H9 (cell line): ENCODE measurements around the gene NRXN3. TPM values are rescaled to one million over a fixed set of nuclear protein-coding genes. Genes with fewer than 3 reads are reported as not detected.

Source experiments
- DNase-seq: peaks from one replicate; pipeline ENCODE4 v3.0.0-alpha.2; 2017
- H2AFZ ChIP-seq: one replicate; pipeline ENCODE4 v1.6.1; 2013; ENCODE audit warnings: mild to moderate bottlenecking, low read length, control low read depth, moderate library complexity
- H2AK5ac ChIP-seq: 2 replicates; pipeline ENCODE4 v1.6.1; 2013; ENCODE audit warnings: low read length, control low read depth, mixed read lengths; ENCODE audit not compliant: insufficient read length
- H2BK120ac ChIP-seq: one replicate; pipeline ENCODE4 v1.6.1; 2013; ENCODE audit warnings: low read depth, mild to moderate bottlenecking, low read length, control low read depth, inconsistent platforms; ENCODE audit not compliant: poor library complexity, severe bottlenecking
- H2BK12ac ChIP-seq: 2 replicates; pipeline ENCODE4 v1.6.1; 2013; ENCODE audit warnings: low read length, control low read depth, mixed read lengths, low read depth; ENCODE audit not compliant: insufficient read length
- H2BK15ac ChIP-seq: 2 replicates; pipeline ENCODE4 v1.6.1; 2013; ENCODE audit warnings: low read depth, low read length, control low read depth
- H2BK20ac ChIP-seq: one replicate; pipeline ENCODE4 v1.6.1; 2013; ENCODE audit warnings: low read depth, mild to moderate bottlenecking, low read length, control low read depth, inconsistent platforms; ENCODE audit not compliant: poor library complexity, severe bottlenecking
- H2BK5ac ChIP-seq: 2 replicates; pipeline ENCODE4 v1.6.1; 2013; ENCODE audit warnings: low read length, control low read depth, mixed read lengths; ENCODE audit not compliant: insufficient read length
- H3K14ac ChIP-seq: 2 replicates; pipeline ENCODE4 v1.6.1; 2013; ENCODE audit warnings: low read length, control low read depth; ENCODE audit not compliant: insufficient read depth
- H3K18ac ChIP-seq: 2 replicates; pipeline ENCODE4 v1.6.1; 2013; ENCODE audit warnings: low read depth, mild to moderate bottlenecking, mixed read lengths, low read length, control low read depth; ENCODE audit not compliant: insufficient read length
- H3K23ac ChIP-seq: 2 replicates; pipeline ENCODE4 v1.6.1; 2013; ENCODE audit warnings: low read length, control low read depth, mixed read lengths, low read depth; ENCODE audit not compliant: insufficient read length
- H3K23me2 ChIP-seq: 2 replicates; pipeline ENCODE4 v1.6.1; 2013; ENCODE audit warnings: low read depth, mild to moderate bottlenecking, mixed read lengths, low read length, control low read depth; ENCODE audit not compliant: insufficient read length, poor library complexity, severe bottlenecking
- H3K27ac ChIP-seq: 2 replicates; pipeline ENCODE4 v1.5.1; 2013; ENCODE audit warnings: low read length, control low read depth, mixed read lengths, low read depth; ENCODE audit not compliant: insufficient read length
- H3K27me3 ChIP-seq: 2 replicates; pipeline ENCODE4 v1.6.1; 2013; ENCODE audit warnings: low read length, control low read depth, inconsistent platforms; ENCODE audit not compliant: insufficient read depth
- H3K4ac ChIP-seq: 2 replicates; pipeline ENCODE4 v1.6.1; 2013; ENCODE audit warnings: low read depth, mild to moderate bottlenecking, control low read depth, inconsistent platforms, low read length, moderate library complexity
- H3K4me1 ChIP-seq: 2 replicates; pipeline ENCODE4 v1.6.1; 2013; ENCODE audit warnings: low read length, control low read depth, inconsistent platforms; ENCODE audit not compliant: insufficient read depth
- H3K4me2 ChIP-seq: 2 replicates; pipeline ENCODE4 v1.6.1; 2013; ENCODE audit warnings: low read length, control low read depth, mixed read lengths; ENCODE audit not compliant: insufficient read length, insufficient read depth
- H3K56ac ChIP-seq: 2 replicates; pipeline ENCODE4 v1.6.1; 2013; ENCODE audit warnings: low read depth, mild to moderate bottlenecking, mixed read lengths, low read length, control low read depth; ENCODE audit not compliant: insufficient read length
- H3K79me1 ChIP-seq: 2 replicates; pipeline ENCODE4 v1.6.1; 2013; ENCODE audit warnings: low read depth, mild to moderate bottlenecking, moderate library complexity, low read length, control low read depth, inconsistent platforms; ENCODE audit not compliant: insufficient read depth, poor library complexity, severe bottlenecking
- H3K79me2 ChIP-seq: 2 replicates; pipeline ENCODE4 v1.6.1; 2013; ENCODE audit warnings: low read length, control low read depth, inconsistent platforms; ENCODE audit not compliant: insufficient read depth
- H3K9ac ChIP-seq: 2 replicates; pipeline ENCODE4 v1.6.1; 2013; ENCODE audit warnings: low read length, control low read depth, mixed read lengths; ENCODE audit not compliant: insufficient read length; ENCODE audit errors: extremely low read depth
- H3K9me3 ChIP-seq: one replicate; pipeline ENCODE4 v1.6.1; 2013; ENCODE audit warnings: low read depth, low read length, inconsistent platforms; ENCODE audit not compliant: control insufficient read depth
- H3T11ph ChIP-seq: one replicate; pipeline ENCODE4 v1.6.1; 2013; ENCODE audit warnings: mild to moderate bottlenecking, low read length, control low read depth, inconsistent platforms
- H4K20me1 ChIP-seq: one replicate; pipeline ENCODE4 v1.6.1; 2013; ENCODE audit not compliant: control insufficient read depth, insufficient read length, insufficient read depth
- H4K5ac ChIP-seq: 2 replicates; pipeline ENCODE4 v1.6.1; 2013; ENCODE audit warnings: low read depth, mild to moderate bottlenecking, mixed read lengths, low read length, control low read depth; ENCODE audit not compliant: insufficient read length
- H4K8ac ChIP-seq: replicated peaks from 2 replicates; pipeline ENCODE4 v1.6.1; 2013; ENCODE audit warnings: low read length, control low read depth, mixed read lengths, low read depth; ENCODE audit not compliant: insufficient read length
- H4K91ac ChIP-seq: 2 replicates; pipeline ENCODE4 v1.6.1; 2013; ENCODE audit warnings: low read depth, mild to moderate bottlenecking, moderate library complexity, mixed read lengths, low read length, control low read depth; ENCODE audit not compliant: insufficient read length
- H3K27ac Mint-ChIP-seq, 3 experiments: 2 replicates in 2 of 3; 3 replicates in 1 of 3; pipeline ENCODE4 v1.8.0; 2020 to 2021; ENCODE audit warnings: mixed read lengths in 3 of 3, mild to moderate bottlenecking in 1 of 3, moderate library complexity in 1 of 3
- H3K27me3 Mint-ChIP-seq: 2 replicates; pipeline ENCODE4 v1.8.0; 2021; ENCODE audit warnings: low read depth, mild to moderate bottlenecking, moderate library complexity, mixed read lengths
- H3K36me3 Mint-ChIP-seq, 3 experiments: 2 replicates in 2 of 3; 3 replicates in 1 of 3; pipeline ENCODE4 v1.8.0; 2020 to 2021; ENCODE audit warnings: low read depth in 3 of 3, mixed read lengths in 3 of 3; ENCODE audit not compliant: insufficient read depth in 1 of 3
- H3K4me1 Mint-ChIP-seq, 2 experiments: 2 replicates each; pipeline ENCODE4 v1.8.0; 2020; ENCODE audit warnings: mixed read lengths in 2 of 2
- H3K4me3 Mint-ChIP-seq, 2 experiments: 2 replicates in 1 of 2; 3 replicates in 1 of 2; pipeline ENCODE4 v1.8.0; 2020 to 2021; ENCODE audit warnings: mild to moderate bottlenecking in 2 of 2, mixed read lengths in 2 of 2, moderate library complexity in 1 of 2
- H3K9me3 Mint-ChIP-seq, 2 experiments: 2 replicates in 1 of 2; 3 replicates in 1 of 2; pipeline ENCODE4 v1.8.0; 2020; ENCODE audit warnings: mild to moderate bottlenecking in 2 of 2, mixed read lengths in 2 of 2, moderate library complexity in 1 of 2
- CTCF ChIP-seq: fragments of 200-600 bp; sonication (generic); conservative IDR thresholded peaks from 3 replicates; pipeline ENCODE4 v1.8.0; 2021; ENCODE audit warnings: antibody characterized with exemption, mild to moderate bottlenecking
- WGBS: extraction: QIAGEN DNeasy Blood & Tissue Kit; methylation state at CpG from one replicate; pipeline ENCODE4 v1.1.7; 2013; ENCODE audit warnings: missing lambda C conversion rate, low lambda C conversion rate, mixed read lengths; ENCODE audit not compliant: insufficient read length; ENCODE audit errors: extremely low coverage; 5-methylcytosine and 5-hydroxymethylcytosine counted together
- total RNA-seq: library from RNA; stranded (reverse); gene quantifications from 2 replicates; pipeline ENCODE4 v1.2.1, GENCODE V29; 2021

NRXN3 gene
- total RNA-seq, 1 experiment from 2014 or later: 1.8 TPM

- H3K27me3 Mint-ChIP-seq: peaks cover 15% of the 10 kb centered on the region
- no peak overlapping the region for H3T11ph ChIP-seq
Observed at GRCh38 chr14:78186277-78186676, 16.1 kb downstream of the NRXN3 start.

More at GRCh38 chr14:78186277-78186676, 16.1 kb downstream of the NRXN3 start:
- Histone ChIP-seq H3K4me1 (no peaks in the 10 kb centered on the region), H4K5ac (no peak overlapping the region), H2AFZ (no peak overlapping the region), H2BK5ac (no peak overlapping the region), H4K20me1 (no peaks in the 10 kb centered on the region), H2BK12ac (no peak overlapping the region), H3K79me2 (no peaks in the 10 kb centered on the region), H3K56ac (no peak overlapping the region), H2BK120ac (no peak overlapping the region), H3K4ac (no peak overlapping the region), H3K18ac (no peak overlapping the region), H4K91ac (no peak overlapping the region), H3K23me2 (no peaks in the 10 kb centered on the region), H3K9ac (no peak overlapping the region), H3K9me3 (no peaks in the 10 kb centered on the region), H2BK20ac (no peak overlapping the region), H3K27me3 (no peaks in the 10 kb centered on the region), H3K27ac (no peak overlapping the region), H3K14ac (no peak overlapping the region), H3K23ac (no peak overlapping the region), H3K79me1 (no peaks in the 10 kb centered on the region), H4K8ac (no peak overlapping the region), H2AK5ac (no peak overlapping the region), H3K4me2 (no peak overlapping the region), H2BK15ac (no peak overlapping the region)
- peaks cover 0 to 3% of the 10 kb centered on the region in 2 experiments; a peak in 1 of 5 replicates for H3K9me3 Mint-ChIP-seq
- WGBS: no CpG with 5 or more reads among the region's 6 CpGs
- no peak overlapping the region for H3K27ac Mint-ChIP-seq
- H3K4me1 Mint-ChIP-seq: no peaks in the 10 kb centered on the region
- no peak for TF ChIP-seq CTCF
- no peak for DNase-seq
- no peak overlapping the region for H3K4me3 Mint-ChIP-seq
- no peaks in the 10 kb centered on the region; a peak in 1 of 7 replicates for H3K36me3 Mint-ChIP-seq
